T follicular helper cell (primary cell): ENCODE results near the gene RPL37.
"Not testable (repeated sequence)": the region's sequence is repeated elsewhere in the genome, so short reads cannot be mapped to it uniquely, and the experiment has no call there.

Experiments used
- DNase-seq: peaks from one replicate; pipeline ENCODE4 v3.0.0-alpha.2; 2020; ENCODE audit warnings: low read depth

The RPL37 gene

DNA sequence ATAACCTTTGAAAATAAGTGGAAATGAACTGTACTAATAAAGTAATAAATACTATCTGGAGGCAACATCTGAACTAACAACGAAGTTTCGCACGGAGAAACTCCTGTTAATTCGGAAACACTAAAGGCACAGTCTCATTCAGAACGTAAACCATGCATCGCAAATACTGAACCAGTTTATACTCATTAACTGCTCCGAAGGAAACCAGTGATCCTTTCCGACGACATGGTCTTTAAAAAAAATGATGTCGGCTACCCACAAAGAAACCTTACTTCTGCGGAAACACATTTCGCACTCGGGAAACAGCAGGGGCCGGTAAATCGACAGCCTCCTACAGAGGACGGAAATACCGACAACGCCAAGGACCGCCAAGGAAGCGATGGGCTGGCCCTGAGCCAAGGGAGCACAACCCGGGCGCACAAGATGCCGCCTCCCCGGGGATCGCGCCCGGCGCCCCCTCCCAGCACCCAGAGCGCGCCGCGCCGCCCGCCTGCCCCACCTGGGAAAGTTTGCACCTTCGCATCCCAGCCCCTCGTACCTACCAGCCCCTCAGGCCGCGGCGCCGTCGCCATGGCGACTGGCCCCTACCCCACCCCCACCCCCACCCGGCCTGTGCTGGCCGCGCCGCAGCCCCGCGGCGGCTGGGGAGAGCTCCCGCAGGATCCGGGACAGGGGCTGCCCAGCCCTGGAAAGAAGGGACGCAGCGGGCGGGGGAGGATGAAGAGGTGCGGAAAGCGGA is 37.6 kb downstream of the RPL37 start:
- peak; percentile 68 for DNase-seq

- no peak for DNase-seq
These were observed 38.5 kb downstream of the RPL37 start for GRCh38 chr5:40796487-40796889.

DNA sequence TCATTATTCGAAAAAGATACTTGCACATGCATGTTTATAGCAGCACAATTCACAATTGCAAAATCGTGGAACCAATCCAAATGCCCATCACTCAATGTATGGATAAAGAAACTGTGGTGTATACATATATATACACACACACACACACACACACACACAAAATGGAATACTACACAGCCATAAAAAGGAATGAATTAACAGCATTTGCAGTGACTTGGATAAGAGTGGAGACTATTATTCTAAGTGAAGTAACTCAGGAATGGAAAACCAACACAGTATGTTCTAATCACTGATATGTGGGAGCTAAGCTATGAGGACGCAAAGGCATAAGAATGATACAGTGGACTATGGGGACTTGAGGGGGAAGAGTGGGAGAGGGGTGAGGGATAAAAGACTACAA is 40.1 kb downstream of the RPL37 start:
- not testable (repeated sequence) for DNase-seq

DNA sequence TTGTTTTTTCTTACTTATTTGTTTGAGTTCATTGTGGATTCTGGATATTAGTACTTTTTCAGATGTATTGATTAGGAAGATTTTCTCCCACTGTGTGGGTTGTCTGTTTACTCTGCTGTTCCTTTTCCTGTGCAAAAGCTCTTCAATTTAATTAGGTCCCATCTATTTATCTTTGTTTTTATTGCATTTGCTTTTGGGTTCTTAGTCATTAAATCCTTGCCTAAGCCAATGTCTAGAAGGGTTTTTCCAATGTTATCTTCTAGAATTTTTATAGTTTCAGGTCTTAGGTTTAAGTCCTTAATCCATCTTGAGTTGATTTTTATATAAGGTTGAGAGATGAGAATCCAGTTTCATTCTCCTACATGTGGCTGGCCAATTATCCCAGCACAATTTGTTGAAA is 40.7 kb downstream of the RPL37 start:
- DNase-seq: not testable (repeated sequence)

GRCh38 chr5:40792691-40793090 is 42.3 kb downstream of the RPL37 start:
- not testable (repeated sequence) for DNase-seq

DNA sequence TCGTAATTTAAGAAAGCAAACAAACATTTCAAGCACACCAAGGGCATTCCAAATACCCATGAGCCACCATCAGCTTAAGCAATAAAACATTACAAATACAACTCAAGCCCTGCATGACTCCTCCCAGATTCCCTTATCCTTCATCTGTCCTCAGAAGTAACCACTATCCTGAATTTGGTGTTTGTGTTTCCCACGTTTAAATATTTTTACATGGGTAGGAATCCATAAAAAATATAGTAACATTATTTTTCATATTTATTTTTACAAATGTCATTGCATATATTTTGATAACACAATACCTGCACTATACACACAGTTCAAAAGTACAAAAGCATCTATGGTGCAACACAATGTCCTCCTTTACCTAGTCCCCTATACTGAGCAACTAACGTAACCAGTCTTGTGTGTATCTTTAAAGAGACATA is 43.3 kb downstream of the RPL37 start:
- no peak for DNase-seq

DNA sequence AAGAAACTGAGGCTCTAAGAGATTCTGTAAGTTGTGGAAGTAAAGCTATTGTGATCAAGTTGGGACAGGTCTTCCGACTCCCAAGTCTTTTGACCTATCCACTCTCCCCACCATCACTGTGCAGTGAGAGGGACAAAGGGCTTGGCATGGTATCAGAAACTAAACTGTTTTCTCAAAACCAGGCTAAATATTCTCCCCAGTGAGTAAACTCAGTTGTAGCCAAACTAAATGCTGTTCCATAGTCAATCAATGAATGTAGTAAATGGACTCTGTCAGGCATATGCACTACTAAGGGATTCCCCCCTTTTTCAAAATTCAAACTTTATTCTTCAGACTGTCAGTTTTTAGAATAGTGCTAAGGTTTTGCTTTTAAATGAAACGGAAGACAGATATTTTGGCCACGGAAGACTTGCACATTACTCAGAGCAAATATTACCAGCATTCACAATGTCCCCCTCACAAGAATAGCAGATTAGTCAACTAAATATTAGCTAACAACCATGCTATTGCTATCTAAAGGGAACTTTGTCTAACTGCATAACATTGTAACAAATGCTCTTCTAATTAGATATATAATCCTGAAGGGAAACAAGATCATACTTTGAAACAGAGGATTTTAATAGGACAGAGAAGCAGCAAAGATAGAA is 44.0 kb downstream of the RPL37 start:
- no peak for DNase-seq

DNA sequence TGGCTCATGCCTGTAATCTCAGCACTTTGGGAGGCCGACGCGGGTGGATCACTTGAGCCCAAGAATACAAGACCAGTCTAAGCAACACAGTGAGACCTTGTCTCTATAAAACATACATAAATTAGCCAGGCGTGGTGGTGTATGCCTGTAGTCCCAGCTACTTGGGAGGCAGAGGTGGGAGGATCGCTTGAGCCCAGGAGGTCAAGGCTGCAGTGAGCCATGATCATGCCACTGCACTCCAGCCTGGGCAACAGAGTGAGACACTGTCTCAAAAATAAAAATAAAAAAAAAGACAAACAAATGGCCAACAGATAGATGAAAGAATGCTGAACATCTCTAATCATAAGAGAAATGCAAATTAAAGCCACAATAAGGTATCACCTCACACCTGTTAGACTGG is 46.1 kb downstream of the RPL37 start:
- not testable (repeated sequence) for DNase-seq

- no peak for DNase-seq
These were observed 47.0 kb downstream of the RPL37 start for GRCh38 chr5:40787986-40788385.

DNA sequence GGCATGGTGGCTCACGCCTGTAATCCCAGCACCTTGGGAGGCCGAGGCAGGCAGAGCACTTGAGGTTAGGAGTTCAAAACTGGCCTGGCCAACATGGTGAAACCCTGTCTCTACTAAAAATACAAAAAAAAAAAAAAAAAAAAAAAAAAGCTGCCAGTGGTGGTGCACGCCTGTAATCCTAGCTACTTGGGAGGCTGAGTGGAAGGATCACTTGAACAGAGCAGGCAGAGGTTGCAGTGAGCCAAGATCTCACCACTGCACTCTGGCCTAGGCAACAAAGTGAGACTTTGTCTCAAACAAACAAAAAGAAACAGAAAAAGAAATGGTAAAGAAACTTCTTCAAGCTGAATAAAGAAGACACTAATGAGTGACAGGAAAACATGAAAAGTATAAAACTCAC is 48.4 kb downstream of the RPL37 start:
- not testable (repeated sequence) for DNase-seq

DNA sequence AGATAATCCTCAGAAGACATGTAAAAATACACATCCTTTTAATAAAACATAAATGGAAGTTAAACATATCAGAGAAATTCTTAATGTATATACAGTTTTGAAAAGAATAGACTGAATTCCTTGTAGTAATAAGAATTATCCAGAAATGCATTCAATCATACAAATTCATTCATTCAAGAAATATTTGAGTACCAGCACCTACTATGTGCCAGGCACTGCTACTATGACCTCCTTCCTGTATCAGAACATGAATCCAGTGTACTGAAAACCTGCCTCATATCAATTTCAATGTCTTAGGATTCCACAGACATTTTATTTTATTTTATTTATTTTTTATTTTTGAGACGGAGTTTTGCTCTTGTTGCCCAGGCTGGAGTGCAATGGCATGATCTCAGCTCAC is 50.1 kb downstream of the RPL37 start:
- DNase-seq: no peak

GRCh38 chr5:40784027-40784653 is 50.9 kb downstream of the RPL37 start:
- no peak for DNase-seq

DNA sequence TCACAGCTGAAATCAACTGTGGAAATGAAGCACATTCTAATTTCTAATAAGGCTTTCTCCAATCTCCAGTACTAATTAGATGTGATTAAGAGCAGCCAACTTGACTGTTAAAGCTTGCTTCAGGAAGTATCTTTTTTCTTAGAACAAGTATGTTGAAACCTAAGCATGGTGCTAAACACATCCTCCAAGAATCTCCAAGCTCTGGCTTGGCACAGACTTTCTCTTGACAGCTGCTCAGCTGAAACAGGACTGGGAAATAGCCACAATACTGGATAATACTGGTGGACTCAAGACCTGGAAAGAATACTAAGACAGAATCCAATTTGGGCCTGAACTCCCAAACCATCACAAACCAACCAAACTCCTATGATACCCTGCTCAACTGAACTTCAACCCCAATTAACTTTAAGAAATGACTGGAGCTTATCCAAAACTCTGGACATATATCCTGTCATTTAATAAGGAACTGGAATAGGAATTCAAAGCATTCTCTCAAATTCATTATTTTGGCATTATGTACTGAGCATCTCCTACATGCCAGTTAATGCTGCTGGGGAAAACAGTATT is 53.1 kb downstream of the RPL37 start:
- DNase-seq: no peak

DNA sequence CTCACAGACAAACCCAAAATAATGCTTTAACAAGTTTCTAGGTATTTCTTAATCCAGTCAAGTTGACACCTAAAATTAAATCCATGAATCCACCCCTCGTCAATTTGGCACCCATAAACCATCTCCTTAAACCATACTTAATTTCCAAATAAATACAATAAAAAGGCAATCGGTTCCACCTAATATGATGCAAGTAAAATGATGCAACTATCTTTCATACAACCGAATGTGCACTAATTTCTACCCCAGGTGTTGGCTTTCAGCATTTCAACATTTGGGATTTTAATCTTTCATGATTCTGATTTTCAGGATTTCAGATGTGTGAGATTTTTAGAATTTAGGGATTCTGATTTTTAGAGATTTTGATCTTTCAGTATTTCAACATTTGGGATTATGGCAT is 54.2 kb downstream of the RPL37 start:
- DNase-seq: no peak

- no peak for DNase-seq
These were observed 54.8 kb downstream of the RPL37 start for GRCh38 chr5:40780199-40780598.

GRCh38 chr5:40779561-40779960 is 55.5 kb downstream of the RPL37 start:
- no peak for DNase-seq

GRCh38 chr5:40778133-40778532 is 56.9 kb downstream of the RPL37 start:
- no peak for DNase-seq

GRCh38 chr5:40776658-40776977 is 58.4 kb downstream of the RPL37 start:
- no peak for DNase-seq

- DNase-seq: no peak
These were observed 59.0 kb downstream of the RPL37 start for GRCh38 chr5:40775846-40776657.
